Posterior cingulate gyrus (tissue), 11 donors: ENCODE results near the gene SLC25A24.
"Not testable (repeated sequence)": the region's sequence is repeated elsewhere in the genome, so short reads cannot be mapped to it uniquely, and the experiment has no call there.

Experiments used
- DNase-seq, 10 donors: peaks; one replicate each; pipeline versions ENCODE4 v3.0.0 to v3.0.0-alpha.2; 2020 to 2021; ENCODE audit warnings: mixed read lengths in 3 of 10
- intact Hi-C: fragments of 100-400 bp; cut with DNase I; formaldehyde crosslinking; loops from one replicate; pipeline ENCODE4 v1.15.1; 2023

Gene SLC25A24

GRCh38 chr1:108200687-108201051 lies 526 bp upstream of the SLC25A24 start:
- intact Hi-C loops: no loop called here
- peak in 8 of 10 donors; percentile 13 to 88 (median 46) for DNase-seq

GRCh38 chr1:108199201-108199691 lies 897 bp downstream of the SLC25A24 start:
- intact Hi-C loops: no loop called here

GRCh38 chr1:108194051-108194450 lies 6.1 kb downstream of the SLC25A24 start:
- intact Hi-C loops: no loop called here
- no peak for DNase-seq

More at GRCh38 chr1:108199201-108199691, 897 bp downstream of the SLC25A24 start:
- DNase-seq: no peak

GRCh38 chr1:108193333-108193732 lies 6.8 kb downstream of the SLC25A24 start:
- DNase-seq: no peak
- intact Hi-C loops: no loop called here

- DNase-seq: peak in 1 of 10 donors; percentile 69
- intact Hi-C loops: no loop called here
Observed at GRCh38 chr1:108192581-108192980, 7.6 kb downstream of the SLC25A24 start.

- no peak for DNase-seq
Observed at GRCh38 chr1:108190686-108191416, 9.3 kb downstream of the SLC25A24 start.

GRCh38 chr1:108190001-108190634 lies 10.0 kb downstream of the SLC25A24 start:
- no peak for DNase-seq
- intact Hi-C loops: no loop called here

More at GRCh38 chr1:108190686-108191416, 9.3 kb downstream of the SLC25A24 start:
- intact Hi-C loops: no loop called here

- intact Hi-C loops: no loop called here
- DNase-seq: no peak
Observed at GRCh38 chr1:108188801-108189200, 11.3 kb downstream of the SLC25A24 start.

- intact Hi-C loops: no loop called here
- DNase-seq: no peak
Observed at GRCh38 chr1:108182959-108183700, 17.0 kb downstream of the SLC25A24 start.

GRCh38 chr1:108179018-108179417 lies 21.1 kb downstream of the SLC25A24 start:
- no peak for DNase-seq
- intact Hi-C loops: no loop called here

GRCh38 chr1:108162409-108162808 lies 37.7 kb downstream of the SLC25A24 start:
- intact Hi-C loops, DNase-seq: not testable (repeated sequence)

- intact Hi-C loops: not testable (repeated sequence)
Observed at GRCh38 chr1:108159951-108160350, 40.2 kb downstream of the SLC25A24 start.

GRCh38 chr1:108158893-108159453 lies 41.2 kb downstream of the SLC25A24 start:
- peak in 1 of 10 donors; percentile 43 for DNase-seq
- intact Hi-C loops: no loop called here

More at GRCh38 chr1:108159951-108160350, 40.2 kb downstream of the SLC25A24 start:
- DNase-seq: peak in 1 of 10 donors; percentile 18

GRCh38 chr1:108154314-108154713 lies 45.8 kb downstream of the SLC25A24 start:
- no peak for DNase-seq
- intact Hi-C loops: no loop called here

- no peak for DNase-seq
- intact Hi-C loops: no loop called here
Observed at GRCh38 chr1:108152782-108153222, 47.3 kb downstream of the SLC25A24 start.

- intact Hi-C loops: no loop called here
- DNase-seq: no peak
Observed at GRCh38 chr1:108151548-108151947, 48.6 kb downstream of the SLC25A24 start.

GRCh38 chr1:108149796-108150467 lies 50.2 kb downstream of the SLC25A24 start:
- intact Hi-C loops: no loop called here
- no peak for DNase-seq

- intact Hi-C loops, DNase-seq: not testable (repeated sequence)
Observed at GRCh38 chr1:108144569-108144968, 55.6 kb downstream of the SLC25A24 start.

- intact Hi-C loops: no loop called here
- DNase-seq: no peak
Observed at GRCh38 chr1:108142773-108143394, 57.3 kb downstream of the SLC25A24 start.

- DNase-seq: no peak
- intact Hi-C loops: no loop called here
Observed at GRCh38 chr1:108142258-108142657, 57.9 kb downstream of the SLC25A24 start.
